DND-41 (cell line): Measurements from ENCODE around the gene SIL1.

ENCODE experiments used
- CTCF ChIP-seq: IDR thresholded peaks from 2 replicates; pipeline ENCODE4 v1.5.1; 2012; ENCODE audit warnings: borderline replicate concordance, low read length, moderate library complexity, mild to moderate bottlenecking; ENCODE audit not compliant: poor library complexity, severe bottlenecking; ENCODE audit errors: extremely low read depth
- EZH2 ChIP-seq: IDR thresholded peaks from 3 replicates; pipeline ENCODE4 v1.6.1; 2012; ENCODE audit warnings: borderline replicate concordance, low read depth, mild to moderate bottlenecking, moderate library complexity, low read length, inconsistent platforms; ENCODE audit not compliant: severe bottlenecking

GRCh38 chr5:139043157-139043905 is 154.8 kb downstream of the SIL1 start:
- TF ChIP-seq CTCF: no peak
- no peak for TF ChIP-seq EZH2
